GM18861 (cell line): Measurements from ENCODE around the gene ACTL8.
"Not testable (repeated sequence)": the region's sequence is repeated elsewhere in the genome, so short reads cannot be mapped to it uniquely, and the experiment has no call there.

Source experiments
- ATAC-seq: cut with Tn5 transposase; IDR thresholded peaks from one replicate; pipeline ENCODE4 v1.9.1; 2021; ENCODE audit not compliant: unreplicated experiment

Gene ACTL8

DNA sequence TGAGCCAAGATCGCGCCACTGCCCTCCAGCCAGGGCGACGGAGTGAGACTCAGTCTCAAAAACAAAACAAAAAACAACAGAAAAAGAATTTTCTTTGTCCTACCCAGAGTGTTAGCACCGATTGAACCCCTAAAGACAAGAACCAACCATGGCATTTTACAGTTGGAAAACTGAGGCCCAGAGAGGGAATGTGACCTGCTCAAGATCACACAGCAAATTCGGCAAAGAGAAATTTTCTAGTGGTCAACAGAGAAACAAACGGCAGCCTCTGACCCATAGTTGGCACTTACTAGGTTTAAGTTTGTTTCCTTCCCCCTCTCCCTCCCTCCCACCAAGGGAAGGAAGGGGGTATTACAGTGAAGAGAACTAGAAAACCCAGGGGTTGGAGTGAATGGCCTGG lies 20.5 kb upstream of the ACTL8 start:
- no peak for ATAC-seq

DNA sequence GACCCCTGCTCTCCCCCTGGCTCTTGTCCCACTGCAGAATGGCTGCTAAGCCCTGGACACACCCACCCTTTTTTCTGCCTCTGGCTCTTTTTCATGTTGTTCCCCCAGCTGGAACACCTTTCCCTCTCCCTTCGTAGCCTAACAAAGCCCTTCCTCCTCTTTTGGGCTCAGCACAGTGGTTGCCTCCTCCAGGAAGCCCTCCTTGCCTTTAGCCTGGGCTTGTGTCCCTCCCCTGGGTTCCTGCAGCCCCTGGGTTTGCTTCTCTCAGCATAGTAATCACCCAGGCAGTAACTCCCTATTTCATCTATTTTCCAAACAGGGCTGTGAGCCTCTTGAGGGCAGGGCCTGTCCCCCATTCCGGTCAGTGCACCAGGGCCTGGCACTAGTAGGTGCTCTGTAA lies 19.8 kb upstream of the ACTL8 start:
- ATAC-seq = no peak

DNA sequence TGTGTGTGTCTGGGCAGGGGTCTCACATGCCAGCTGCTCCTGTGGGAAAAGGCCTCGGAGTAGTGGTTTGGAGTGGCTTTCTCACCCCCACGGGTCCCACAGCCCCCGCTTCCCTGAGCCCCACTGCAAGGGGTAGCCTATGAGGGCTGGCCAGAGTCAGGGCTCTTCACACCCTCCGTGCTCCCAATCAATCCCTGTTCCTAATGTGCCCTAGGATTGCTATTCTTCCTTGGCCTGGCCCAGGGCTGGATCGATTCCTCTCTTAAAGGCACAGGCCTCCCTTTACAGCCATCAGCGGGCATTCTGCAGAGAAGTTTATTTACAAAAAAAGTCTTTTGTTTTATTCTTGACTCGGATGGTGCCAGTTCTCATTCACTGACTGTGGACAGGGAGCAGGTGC lies 19.3 kb upstream of the ACTL8 start:
- no peak for ATAC-seq

DNA sequence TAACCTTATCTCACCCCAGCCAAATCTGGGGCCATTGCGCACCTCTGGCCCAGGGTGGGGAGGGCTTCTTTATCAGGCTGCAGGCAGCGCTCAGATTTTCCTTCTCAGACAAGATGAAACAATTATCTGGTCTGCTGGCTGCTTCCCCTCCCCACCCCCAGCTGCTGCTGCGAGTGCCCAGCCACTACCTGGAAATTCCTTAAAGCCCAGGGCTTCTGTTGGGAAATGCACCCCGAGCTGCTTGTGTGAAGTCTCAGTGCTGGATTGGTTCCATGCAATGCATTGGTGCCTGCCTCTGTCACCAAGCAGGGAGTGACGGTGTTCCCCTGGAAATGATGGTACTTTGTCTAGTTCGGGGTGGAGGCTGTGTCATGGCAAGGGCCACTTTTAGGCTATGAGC lies 18.5 kb upstream of the ACTL8 start:
- no peak for ATAC-seq

DNA sequence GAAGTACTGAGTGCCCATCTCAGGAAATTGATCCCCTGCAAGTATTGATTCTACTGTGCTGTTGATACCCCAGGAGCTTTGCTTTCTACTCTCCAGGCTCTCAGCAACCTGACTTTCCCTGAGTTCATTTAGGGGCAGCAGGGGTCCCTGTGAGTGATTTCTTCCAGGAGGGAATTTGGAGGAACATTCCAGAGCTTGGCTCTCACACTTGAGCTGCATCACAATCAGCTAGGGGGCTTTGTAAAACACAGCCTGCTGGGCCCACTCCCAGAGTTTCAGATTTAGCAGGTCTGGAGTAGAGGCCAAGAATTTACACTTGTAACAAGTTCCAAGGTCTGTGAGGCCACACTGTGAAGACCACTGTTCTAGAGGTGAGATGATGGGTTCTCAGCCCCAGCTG lies 16.1 kb upstream of the ACTL8 start:
- ATAC-seq = no peak

DNA sequence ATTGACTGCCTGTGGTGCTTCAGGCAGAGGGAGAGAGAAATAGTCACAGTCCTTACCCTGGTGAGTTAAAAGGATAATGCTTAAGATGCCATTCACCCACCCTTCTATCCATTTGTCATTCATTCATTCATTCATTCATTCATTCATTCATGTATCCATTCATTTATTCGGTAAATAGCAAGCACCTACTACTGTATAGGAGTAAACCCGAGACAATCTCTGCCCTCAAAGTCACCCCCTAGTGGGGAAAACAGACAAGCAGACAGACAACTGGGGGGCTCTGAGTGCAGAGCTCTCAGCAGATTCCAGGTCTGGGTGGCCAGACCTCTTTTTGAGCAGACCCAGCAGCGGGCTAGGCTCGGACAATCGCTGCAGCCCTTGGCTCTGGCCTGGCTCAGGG lies 14.1 kb upstream of the ACTL8 start:
- ATAC-seq = no peak

DNA sequence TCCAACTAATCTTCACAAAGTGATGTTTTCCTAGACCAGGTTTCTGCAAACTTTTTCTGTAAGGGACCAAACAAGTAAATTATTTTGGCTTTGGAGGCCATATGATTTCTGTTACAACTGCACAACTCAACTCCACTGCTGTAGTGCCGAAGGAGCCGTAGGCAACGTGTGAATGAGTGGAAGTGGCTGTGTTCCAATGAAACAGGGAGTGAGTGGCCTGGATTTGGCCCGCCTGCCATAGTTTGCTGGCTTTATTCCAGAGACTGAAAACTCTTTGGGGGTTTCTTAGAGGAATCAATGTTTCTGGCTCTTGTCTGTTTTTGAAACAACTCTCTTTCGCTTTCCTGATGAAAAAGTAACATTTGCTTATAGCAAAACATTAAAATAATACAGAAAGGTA lies 12.6 kb upstream of the ACTL8 start:
- no peak for ATAC-seq

DNA sequence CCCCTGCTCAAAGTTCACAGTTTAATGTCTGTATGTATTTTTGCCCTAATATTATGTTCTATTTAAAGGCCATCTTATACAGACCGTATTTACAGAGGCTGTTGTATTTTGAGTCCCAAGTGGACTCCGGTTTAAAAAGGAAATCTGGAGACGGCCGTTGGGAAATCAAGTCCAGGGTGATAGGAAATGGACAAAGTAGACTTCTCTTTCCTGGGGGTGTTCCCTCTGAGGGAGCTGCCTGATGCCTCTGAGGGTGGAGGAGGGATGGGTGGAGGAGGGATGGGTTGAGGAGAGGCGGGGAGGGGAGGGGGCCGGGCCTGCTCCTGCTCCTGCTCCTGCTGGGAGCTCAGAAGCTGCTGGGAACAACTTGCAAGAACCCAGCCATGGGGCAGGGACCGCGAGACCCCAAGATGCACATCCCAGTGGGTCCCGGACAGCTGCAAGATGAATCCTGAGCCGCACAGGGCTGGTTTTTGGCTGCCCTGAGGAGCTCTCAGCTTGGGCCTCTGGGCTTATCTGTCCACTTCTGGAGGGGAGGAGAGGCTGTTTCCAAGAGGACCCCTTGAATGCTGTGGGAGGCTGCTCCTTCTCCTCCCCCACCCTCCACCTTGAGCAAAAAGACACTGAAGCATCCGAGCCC lies 12.0 kb upstream of the ACTL8 start:
- no peak for ATAC-seq

DNA sequence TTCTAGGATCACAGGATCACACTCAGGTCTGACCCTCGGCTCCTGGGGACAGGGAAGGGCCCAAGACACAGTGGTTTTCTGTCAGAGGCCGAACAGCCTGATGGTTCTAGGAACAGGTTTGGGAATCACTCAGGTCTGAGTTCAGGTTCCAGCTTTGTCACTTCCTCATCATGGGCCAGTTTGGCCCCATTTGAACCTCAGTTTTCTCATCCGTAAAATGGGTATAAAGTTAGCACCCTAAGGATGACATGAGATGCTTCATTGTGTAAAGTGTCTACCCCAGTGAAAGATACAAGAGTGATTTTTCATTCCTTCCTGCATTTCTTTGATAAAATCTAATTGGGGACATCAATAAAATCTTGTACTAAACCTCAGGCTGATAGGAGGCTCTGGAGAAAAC lies 11.2 kb upstream of the ACTL8 start:
- ATAC-seq = no peak

DNA sequence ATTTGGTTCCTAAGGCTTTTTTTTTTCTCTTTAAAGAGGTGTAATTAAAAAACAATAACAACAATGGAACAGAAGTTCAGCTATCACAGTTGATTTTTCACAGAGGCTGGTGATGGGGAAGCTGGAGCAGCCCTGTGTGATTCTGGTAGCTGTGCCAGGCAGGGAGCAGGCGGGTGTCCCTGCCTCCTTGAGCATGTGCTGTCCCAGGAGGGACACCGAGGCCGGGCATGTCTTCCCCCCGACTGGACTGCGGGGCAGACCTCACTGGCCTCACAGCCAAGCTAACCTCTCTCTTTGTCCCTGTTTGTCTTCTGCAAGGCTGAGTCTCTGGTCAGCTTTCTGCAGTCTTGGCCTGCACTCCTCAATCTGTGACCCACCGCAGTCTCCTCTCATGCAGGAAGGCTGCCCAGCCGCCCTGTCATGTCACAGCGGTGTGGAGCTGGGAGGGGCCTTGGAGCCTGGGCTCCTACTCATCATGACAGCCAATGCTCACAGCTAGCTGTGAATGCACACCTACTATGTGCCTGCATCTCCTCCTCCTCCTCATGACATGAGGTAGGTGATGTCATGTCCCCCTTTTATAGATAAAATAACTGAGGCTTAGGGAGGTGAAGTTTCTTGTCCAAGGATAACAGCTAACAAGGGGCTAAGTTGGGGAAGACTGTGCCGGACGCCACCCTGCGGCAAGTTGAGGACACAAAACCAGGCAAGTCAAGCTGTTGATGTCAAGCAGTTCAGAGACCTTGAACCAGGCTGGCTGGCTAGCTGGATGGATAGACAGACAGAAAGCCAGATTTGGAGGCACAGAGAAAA lies 10.3 kb upstream of the ACTL8 start:
- ATAC-seq = no peak

DNA sequence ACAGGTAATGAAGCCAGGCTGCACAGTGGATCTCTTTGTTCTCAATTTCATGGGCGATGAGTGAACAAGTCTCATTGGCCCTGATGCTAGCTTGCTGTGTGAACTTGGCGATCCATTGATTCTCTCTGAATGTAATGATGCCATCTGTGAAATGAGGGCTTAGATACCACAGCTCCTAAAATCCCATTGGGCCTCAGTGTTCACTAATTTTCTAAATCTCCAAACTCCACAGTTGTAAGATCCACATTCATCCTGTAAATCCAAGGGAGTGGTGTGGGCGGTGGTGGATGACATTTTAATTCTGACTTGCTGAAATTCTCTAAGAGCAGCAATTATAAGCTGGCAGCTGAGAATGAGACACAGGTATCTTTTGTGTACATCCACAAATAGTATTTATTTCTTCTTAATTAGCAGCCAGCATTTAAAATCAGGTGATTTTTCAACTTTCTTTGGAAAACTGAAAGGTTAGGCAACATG lies 9.6 kb upstream of the ACTL8 start:
- no peak for ATAC-seq

DNA sequence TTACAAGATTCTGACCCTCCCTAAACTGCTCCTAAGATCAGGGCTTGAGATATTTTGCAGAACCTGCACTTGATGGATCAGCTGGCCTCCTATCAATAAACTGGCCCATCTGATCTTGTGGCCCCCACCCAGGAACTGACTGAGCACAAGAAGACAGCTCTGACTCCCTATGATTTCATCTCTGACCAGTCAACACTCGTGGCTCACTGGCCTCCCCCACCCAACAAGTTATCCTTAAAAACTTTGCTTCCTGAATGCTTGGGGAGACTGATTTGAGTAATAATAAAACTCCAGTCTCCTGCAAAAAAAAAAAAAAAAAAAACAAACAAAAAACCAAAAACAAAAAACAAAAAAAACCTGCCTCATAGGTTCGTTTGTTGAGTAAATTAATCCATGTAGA lies 8.9 kb upstream of the ACTL8 start:
- not testable (repeated sequence) for ATAC-seq

DNA sequence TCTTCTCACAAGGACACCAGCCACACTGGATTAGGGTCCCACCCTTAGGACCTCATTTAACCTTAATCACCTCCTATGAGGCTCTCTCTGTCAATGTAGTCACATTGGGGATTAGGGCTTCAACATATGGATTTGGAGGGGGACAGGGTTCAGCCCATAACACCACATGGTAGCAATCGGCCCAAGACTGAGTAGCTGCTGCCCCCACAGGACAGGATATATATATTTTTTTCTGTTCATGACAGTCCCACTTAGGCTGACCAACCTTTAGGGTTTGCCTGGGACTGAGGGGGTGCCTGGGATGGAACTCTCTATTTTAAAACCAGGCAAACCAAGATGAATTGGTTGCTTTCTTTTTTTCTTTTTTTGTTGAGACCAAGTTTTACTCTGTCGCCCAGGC lies 8.2 kb upstream of the ACTL8 start:
- no peak for ATAC-seq

DNA sequence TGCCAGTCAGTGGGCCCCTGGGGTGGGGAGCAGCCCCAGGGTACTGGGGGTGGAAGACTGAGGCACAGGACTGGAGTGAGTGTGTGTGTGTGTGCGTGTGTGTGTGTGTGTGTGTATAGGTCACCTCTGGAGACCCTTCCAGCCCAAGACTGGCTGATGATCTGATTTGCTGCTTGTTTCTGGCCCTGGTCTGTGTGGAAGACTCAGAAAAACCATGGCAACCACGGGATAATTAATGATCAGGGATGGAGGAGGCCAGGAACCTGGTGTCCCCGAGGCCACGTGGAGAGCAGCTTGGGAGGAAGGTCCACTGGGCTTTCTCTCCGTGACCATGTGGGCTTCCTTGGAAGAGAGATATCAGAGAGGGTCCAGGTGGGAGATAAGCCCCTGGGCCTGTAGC lies 4.8 kb upstream of the ACTL8 start:
- ATAC-seq = no peak

DNA sequence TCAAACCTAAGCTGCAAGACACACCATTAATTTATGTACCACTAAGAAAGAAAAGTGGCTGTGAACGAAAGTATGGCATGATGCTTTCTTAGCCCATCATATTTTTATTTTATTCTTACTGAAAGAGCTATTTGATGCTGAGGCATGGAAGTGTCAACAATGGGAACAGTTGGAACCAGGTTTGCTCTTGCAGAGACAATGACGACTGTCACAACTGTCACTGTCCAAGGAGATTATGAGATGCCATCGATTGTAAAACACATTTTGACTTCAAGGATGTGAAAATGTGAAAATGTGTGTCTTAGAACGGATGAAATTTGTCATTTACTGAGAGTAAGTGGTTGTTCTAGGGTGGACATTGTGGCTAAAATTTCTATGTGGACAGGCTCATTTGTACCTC lies 2.8 kb upstream of the ACTL8 start:
- ATAC-seq = no peak

DNA sequence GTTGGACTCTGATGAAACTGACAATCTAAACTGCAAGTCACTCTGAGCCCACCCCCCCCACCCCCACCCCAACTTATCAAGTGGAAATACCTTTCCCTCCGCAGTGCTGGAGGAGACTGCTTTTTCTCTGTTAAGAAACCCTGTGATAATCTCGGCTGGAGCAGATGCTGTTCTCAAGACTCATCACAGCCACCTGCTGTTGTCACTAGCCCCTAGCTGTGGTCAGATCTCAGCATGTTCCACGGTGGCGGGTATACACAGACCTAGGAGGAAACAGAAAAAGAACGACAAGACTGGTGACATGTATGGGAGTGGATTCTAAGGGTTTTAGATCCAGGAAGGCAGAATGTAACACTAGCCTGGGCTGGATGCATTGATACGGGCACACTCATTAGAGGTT lies 2.3 kb downstream of the ACTL8 start:
- ATAC-seq = no peak

DNA sequence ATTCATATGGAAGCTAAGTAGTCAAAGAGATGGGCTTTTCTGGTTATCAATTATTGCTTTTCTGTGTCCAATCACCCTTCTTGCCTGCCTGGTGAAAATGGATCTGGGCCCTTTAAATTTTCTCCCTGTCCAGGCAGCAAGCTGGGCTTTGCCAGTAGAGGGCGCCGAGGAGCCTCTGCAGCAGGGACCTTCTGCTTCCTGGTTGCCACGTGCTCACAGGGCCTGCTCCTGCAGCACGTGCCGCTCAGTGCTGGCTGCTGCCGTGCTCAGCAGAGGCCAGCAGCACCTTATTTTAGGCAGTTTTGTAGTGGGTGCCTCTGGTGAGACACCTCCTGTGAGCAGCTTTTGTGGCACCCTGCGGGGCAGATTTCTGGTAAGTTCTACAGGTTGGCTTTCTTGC lies 4.0 kb downstream of the ACTL8 start:
- no peak for ATAC-seq

DNA sequence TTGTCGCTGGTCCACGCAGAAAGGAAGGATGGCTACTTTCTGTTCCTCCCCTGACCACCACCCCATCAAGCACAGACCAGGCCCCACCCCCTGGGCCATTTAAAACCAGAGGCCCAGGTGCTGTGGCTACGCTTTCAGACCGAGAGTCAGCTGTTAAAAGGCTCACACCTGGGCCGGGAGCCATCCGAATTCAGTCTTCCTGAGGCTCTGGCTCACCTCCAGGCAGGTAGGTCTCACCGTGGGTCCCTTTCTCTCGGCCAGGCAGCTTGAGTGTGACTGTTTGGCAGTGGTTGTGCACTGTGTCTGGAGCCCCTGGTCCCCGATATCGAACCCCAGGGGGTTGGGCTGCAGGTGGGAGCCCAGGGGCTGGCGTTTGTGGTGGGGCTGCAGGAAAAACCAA lies 7.2 kb downstream of the ACTL8 start:
- ATAC-seq = no peak

DNA sequence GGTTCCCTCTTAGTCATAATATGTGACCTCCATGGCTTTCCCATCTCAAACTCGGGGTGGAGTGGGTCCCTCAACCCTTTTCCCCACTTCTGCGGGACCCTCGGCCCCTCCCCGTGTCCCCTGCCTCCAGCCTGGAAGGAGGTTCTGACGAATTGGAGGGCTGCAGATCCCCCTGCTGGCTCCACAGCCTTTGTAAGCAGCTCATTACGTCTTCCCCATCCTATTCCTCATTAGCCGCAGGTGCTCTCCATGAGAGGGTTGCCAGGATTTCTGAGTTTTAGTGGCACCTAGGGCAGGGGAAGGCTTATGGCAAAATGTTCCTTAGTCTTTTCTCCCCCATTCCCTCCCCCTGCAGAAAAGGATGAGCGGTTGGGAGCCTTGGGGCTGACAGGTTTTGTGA lies 8.3 kb downstream of the ACTL8 start:
- ATAC-seq = no peak

DNA sequence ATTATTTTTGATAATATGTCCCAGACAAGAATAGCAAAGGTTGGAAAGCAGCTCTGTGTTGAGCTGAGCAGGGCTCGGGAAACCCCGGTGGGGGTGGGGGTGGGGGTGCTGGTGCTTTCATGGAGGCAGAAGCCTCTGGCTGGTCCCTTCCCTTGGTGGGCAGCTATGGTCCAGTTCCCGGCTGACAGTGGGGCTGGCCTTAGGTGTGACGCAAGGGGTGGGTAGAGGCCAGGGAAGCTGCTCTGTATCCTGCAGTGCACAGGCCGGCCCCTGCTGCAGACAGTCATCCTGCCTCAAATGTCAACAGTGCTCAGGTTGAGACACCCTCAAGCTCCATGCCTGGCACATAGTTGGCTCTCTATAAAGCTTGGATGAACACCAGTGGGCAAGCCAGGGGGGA lies 8.9 kb downstream of the ACTL8 start:
- no peak for ATAC-seq

DNA sequence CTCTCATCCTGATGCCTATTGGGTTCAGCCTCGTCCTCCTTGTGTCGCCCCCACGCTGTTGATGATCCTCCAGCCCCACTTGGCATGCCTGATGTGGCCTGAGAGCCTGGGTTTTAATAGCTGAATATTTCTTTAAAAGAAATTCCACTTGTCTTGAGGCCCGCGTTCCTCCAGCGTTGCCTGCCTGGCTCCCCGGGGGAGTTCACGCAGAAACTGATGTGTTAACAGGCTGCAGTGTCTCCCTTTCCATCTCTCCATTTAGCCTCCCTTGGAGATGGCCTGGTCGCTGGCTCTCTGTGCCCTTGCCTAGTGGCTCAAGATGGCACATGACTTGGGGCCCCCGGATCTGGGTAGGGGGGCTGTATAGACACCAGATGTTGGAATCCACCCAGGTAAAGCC lies 9.5 kb downstream of the ACTL8 start:
- no peak for ATAC-seq

DNA sequence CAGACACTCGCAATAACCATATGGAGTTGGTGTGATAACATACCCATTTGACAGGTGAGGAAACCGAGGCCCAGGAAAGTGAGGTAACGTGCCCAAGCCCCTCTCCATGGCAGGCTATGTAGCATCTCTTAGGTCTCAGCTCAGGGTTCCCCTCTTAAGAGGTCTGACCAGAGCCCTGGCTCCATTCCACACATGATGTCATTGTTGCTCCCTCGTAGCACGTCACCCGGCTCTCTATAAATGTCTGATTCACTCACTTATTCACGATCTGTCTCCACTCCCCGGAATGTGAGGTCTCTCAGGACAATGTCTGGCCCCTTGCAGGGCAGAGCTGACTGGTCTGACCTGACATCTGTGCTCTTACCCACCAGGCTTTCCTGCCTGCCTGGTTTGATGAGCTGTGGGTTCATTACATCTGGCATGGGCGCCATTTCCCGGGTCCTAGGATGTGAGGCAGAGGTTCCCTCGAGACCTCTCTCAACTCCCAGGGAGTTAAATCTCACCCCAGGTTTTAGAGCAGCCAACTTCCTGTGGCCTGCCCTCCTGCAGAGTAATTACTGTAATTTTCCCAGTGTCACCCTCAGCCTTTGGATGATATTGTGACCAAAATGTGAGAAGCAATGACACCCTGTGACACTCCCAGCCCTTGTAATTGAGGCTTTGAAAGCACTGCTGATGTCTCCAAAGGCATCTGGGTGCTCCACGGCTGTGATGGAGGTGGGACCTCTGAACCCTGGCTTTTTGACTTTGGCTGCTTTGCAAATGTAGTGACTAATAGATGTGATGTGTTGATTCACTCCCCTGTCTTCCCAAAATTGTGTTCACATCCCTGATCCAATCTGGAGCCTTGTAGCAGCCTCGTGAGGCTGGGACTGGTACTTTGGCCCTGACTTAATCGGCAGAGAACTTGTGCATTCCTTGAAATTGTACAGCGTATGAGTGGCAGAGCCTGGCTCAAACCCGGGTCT lies 10.6 kb downstream of the ACTL8 start:
- no peak for ATAC-seq
